GM21515 (cell line): Measurements from ENCODE around the gene TMSB4Y.
A peak's percentile ranks its signal among the peaks of the same experiment; 100 is the strongest.

Experiments used
- ATAC-seq: cut with Tn5 transposase; IDR thresholded peaks from one replicate; pipeline ENCODE4 v1.9.1; 2021; ENCODE audit not compliant: unreplicated experiment

The TMSB4Y gene

DNA sequence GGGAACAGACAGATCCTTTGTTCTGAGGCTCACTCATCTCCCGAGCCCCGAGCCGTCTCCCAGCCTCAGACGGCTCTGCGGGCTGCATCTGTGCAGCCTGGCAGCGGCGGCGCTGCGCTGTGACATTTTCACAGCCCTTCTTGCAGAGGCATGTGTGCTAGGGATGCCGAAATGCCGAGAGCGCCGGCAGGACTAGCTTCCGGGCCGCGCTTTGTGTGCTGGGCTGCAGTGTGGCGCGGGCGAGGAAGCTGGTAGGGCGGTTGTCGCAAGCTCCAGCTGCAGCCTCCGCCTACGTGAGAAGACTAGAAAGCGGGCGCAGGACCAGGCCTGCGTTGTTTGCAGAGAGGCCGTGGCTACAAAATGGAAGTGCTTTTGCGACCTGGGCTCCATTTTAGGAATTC lies at the start of gene TMSB4Y:
Gene TMSB4Y (plus strand): TSS at position 332 of the 401 bp plus-strand sequence.
- peak; percentile 85 for ATAC-seq

DNA sequence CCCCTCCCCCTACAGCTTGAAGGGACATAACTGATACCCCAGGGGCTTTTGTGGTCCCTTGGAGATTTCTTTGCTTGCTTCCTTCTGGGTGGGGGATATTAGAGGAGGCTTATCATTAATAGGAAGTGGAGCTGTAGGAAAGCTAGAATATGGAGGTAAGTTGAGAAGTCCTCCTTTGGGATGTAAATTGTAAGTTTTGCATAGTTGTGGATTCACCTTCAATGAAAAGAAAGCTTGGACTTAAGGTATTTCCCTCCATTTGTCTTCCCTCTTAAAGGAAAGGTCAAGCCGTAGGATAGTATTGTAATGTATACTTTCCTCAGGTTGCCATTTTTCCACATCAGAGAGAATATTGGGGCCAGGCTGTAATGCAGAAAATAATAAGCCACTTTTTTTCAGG lies 39.5 kb upstream of the TMSB4Y start:
- ATAC-seq = no peak

DNA sequence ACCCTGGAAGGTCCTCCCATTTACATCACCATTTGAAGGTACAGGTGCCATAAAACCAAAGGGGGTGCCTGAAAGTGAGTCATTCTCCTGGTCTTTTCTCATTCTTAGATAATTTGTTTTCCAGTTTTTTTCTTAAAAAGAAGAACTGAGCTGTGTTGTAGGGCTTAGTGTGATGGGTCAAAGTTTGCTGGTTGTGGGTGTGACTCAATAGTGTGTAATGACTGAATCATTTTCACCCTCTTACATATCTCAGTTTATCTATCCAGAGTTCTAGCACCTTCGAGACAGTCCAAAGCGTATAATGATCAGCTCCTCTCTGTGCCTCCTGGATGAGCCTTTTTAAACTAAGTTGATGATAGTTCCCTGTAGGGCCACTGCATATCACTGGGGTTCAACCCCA lies 32.6 kb upstream of the TMSB4Y start:
- ATAC-seq = no peak

DNA sequence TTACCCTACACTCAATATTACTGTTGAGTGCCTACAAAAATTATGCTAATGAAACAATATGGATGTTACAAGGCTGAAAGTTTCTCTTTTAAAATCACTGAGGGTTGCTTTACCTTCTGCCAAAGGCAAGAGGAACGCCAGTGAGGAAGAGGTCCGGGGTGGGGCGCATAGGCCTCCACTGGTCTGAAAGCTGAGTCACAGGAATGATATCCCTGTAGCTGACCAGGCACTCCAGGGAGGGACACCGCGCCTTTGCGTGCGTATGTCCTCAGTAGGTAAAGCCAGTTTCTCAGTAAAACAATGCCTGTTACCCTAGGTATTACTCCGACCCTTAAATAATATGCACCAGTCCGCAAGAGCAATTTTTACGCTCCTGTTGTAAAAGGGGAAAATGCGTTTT lies 1.4 kb upstream of the TMSB4Y start:
- no peak for ATAC-seq

DNA sequence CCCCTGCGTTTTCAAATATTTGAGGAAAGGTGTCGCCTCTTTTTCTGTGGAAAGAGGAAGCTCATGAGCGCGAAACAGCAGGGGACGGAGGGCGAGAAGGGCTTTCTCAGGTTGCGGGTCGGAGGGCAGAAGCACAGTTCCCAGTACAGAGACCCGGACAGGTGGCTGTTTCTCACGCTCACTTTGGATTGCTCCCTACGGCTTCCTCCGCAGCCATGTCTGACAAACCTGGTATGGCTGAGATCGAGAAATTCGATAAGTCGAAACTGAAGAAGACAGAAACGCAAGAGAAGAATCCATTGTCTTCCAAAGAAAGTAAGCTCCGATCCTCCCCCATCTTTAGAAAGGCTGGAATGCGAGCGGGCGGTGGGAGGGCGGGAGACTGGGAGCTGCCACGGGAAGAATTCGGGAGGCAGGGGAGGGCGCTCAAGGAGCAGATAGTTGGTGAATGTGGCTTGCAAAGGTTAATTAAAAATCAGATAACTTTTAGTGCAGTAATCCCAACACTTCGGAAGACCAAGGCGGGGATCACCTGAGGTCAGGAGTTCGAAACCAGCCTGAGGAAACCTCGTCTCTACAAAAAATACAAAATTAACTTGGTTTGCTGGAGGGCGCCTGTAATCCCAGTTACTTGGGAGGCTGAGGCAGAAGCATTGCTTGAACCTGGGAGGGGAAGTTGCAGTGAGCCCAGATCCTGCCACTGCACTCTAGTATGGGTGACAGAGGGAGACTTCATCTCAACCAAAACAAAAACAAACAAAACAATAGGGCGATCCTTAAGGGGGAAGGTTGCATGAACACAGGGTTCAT lies 627 bp downstream of the TMSB4Y start:
- ATAC-seq = peak; percentile 21

DNA sequence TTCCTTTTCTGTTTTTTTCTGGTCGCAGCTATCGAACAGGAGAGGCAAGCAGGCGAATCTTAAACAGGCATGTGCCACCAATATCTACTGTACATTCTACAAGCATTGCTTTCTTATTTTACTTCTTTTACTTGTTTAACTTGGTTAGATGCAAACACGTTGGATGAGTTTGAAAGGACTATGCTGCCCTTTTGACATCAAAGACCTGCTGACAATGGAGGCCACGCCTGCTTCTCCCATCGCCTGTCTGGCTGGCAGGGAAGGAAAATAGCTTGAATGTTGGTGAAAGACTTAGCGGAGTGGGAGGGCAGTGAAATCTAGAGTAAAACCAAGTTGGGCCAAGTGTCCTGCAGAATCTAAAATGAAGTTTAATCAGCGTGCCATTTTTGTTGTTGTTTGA lies 1.5 kb downstream of the TMSB4Y start:
- ATAC-seq = no peak

DNA sequence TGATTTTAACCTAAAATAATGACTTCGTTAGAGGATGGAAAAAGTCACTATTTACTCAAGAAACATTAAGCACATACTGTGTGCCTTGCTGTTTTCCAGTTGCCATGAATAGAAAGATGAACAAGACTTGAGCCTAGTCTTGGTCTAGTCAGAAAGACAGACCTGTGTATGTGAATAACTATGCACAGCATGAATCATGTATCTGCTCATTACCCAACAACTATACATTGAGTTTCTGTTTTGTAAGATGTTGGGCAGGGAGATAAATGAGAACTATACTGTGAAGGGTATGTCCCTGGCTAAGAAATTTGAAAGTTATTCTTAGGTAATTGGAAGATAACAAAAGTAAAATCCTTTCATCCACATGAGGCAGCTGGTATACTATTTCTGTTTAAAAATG lies 4.3 kb downstream of the TMSB4Y start:
- no peak for ATAC-seq

DNA sequence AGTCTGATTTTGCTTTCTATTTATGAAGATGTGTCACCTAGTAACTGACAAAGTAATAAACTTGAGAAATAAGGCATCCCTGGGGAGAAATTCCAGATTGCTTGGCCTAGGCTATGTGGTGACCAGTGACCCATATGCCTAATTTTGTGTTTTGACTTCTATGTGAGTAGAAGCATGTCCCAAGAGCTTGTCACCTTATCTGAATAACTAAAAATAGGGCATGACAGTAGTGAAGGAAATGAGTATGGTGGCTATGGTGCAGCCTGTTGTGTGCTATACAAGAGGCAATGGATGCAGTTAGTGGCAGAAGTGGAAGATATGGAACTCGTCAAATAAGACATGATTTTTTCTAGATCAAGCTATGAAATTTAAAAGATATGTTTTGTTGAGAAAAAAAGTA lies 15.3 kb downstream of the TMSB4Y start:
- no peak for ATAC-seq

DNA sequence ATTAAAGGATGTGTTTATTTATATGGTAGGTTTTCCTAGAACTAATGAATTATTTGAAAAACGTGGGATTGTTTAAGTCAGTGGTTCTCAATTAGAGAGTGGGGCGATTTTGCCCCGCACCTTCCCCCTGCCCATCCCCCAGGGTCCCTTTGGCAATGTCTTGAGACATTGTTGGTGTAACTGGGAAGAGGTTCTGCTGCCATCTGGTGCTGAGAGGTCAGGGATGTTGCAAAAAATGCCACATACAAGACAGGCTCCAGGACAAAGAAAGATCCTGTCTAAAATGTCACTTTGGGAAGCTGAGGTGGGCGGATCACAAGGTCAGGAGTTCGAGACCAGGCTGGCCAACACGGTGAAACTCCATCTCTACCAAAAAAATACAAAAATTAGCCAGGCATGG lies 25.8 kb downstream of the TMSB4Y start:
- no peak for ATAC-seq

DNA sequence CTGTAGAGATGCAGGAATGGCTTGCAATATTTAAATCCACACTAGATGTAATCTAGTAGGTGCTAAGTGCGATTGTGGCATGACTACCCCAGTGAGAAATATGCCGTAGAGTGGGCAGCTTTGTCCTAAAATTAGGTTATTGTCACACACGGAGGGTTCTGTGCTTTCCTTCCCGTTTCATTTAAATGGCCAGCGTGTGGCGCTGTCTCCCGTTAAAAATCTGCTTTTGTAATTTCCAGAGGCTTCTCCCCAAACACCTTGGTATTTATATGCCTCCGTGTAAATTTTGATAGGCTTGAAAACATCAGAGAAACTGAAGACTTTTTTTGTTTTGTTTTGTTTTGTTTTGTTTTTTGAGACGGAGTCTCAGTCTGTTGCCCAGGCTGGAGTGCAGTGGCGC lies 34.9 kb downstream of the TMSB4Y start:
- ATAC-seq = no peak

DNA sequence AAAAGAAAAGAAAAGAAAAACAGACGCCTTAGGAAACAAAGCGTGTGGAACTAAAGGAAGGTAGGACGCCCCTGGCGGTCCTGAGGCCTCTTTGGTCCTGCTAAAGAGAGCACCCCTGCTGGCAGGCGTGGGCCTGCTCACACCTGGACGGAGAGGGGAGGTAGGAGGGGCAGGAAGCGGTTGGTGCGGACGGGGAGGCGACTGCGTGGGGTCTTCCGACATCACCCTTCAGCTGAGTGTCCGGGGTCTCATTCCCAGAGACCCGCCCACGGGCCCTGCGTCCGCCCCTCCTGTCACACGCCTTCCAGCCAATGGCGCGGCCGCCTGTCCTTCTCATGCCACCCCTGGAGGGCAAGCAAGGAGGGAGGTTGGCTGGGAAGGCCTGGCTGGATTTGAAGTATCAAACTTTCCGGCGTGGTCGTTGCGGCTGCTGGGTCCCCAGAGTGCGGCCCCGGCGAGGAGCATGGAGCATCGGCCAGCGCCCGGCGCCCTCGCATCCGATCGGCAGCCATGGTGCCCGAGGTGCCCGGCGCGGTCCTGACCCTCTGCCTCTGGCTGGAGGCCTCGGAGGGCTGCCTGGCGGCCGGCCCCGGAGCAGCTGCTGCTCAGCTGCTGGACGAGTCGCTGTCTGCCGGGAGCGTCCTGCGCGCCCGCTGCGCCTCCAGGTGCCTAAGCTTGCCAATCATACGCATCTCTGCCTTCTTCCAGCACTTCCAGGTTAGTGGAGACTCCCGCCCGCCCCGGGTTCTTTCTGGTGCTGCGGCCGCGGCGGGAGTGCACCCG lies 47.8 kb downstream of the TMSB4Y start:
- peak; percentile 94 for ATAC-seq

DNA sequence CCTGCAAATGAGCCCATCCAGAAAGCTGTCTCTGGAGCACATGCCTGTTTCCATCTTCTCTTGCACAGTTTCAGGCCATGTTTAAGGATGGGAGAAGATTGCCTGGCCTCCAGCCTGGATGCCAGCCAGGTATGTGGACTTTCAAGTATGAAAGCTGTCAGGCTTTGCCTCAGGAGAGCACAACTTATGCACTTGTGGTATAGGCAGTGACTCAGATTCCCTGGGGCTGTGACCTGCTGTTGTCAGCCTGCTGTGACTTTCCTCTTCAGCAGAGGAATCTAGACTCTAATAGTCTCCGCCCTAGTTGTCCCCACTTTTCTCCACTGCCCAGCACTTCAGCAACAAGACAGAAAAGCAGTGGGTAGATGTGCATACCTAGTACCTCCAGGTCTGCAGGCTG lies 51.0 kb downstream of the TMSB4Y start:
- ATAC-seq = no peak
